Osteocyte (in vitro differentiated cells): ENCODE measurements around the gene SPAG16. TPM values are rescaled to one million over a fixed set of nuclear protein-coding genes. Genes with fewer than 3 reads are reported as not detected.

Experiments
- DNase-seq: peaks from one replicate; pipeline ENCODE4 v3.0.0; 2021; ENCODE audit warnings: mixed read lengths; ENCODE audit not compliant: unreplicated experiment; ENCODE audit errors: extremely low spot score
- H3K27ac Mint-ChIP-seq: one replicate; pipeline ENCODE4 v1.8.0; 2021; ENCODE audit warnings: mild to moderate bottlenecking, mixed read lengths; ENCODE audit not compliant: unreplicated experiment
- H3K27me3 Mint-ChIP-seq: one replicate; pipeline ENCODE4 v1.8.0; 2021; ENCODE audit warnings: mixed read lengths; ENCODE audit not compliant: unreplicated experiment
- H3K36me3 Mint-ChIP-seq: one replicate; pipeline ENCODE4 v1.8.0; 2021; ENCODE audit warnings: mixed read lengths; ENCODE audit not compliant: unreplicated experiment
- H3K4me1 Mint-ChIP-seq: one replicate; pipeline ENCODE4 v1.8.0; 2021; ENCODE audit warnings: mixed read lengths; ENCODE audit not compliant: unreplicated experiment
- H3K4me3 Mint-ChIP-seq: one replicate; pipeline ENCODE4 v1.8.0; 2021; ENCODE audit warnings: mild to moderate bottlenecking, moderate library complexity, mixed read lengths; ENCODE audit not compliant: unreplicated experiment
- H3K9me3 Mint-ChIP-seq: one replicate; pipeline ENCODE4 v1.8.0; 2021; ENCODE audit warnings: mixed read lengths; ENCODE audit not compliant: unreplicated experiment
- CTCF ChIP-seq: fragments of 200-600 bp; sonication (generic); IDR thresholded peaks from 2 replicates; pipeline ENCODE4 v1.5.0; 2021; ENCODE audit warnings: antibody characterized with exemption, mild to moderate bottlenecking, moderate library complexity
- long read RNA-seq: library from polyadenylated mRNA; unstranded; transcript quantifications from one replicate; pipeline ENCODE4 v2.0.0, GENCODE V29; 2021
- total RNA-seq: library from RNA; stranded (reverse); gene quantifications from 2 replicates; pipeline ENCODE4 v1.2.1, GENCODE V29; 2021

Gene SPAG16
- 17.7 and 20.7 TPM in 2 replicates for total RNA-seq
- long read RNA-seq, transcript SPAG16-207 (5 exons, 1,250 nt): major isoform, 59 of 72 reads
- long read RNA-seq, partial matches to known transcripts: 2 of 72 reads
- long read RNA-seq, other reads (novel, unspliced or antisense): 11 of 72 reads

GRCh38 chr2:213284105-213285090, at the start of gene SPAG16:
SPAG16 (plus strand) TSS chr2:213284464.
- Mint-ChIP-seq H3K4me1 (peaks cover 34% of the 10 kb centered on the region), H3K27me3 (peaks cover 3% of the 10 kb centered on the region), H3K9me3 (no peaks in the 10 kb centered on the region), H3K36me3 (no peaks in the 10 kb centered on the region), H3K27ac (peak within 1 kb of the TSS; percentile 90), H3K4me3 (peak within 1 kb of the TSS; percentile 96)
- peak; percentile 99 for DNase-seq
- no peak for TF ChIP-seq CTCF

- no peaks in the 10 kb centered on the region for H3K27me3 Mint-ChIP-seq
Measured at GRCh38 chr2:213234641-213235040, 49.6 kb upstream of the SPAG16 start.

GRCh38 chr2:213235741-213236140, 48.5 kb upstream of the SPAG16 start:
- H3K27me3 Mint-ChIP-seq: no peaks in the 10 kb centered on the region
- peaks cover 56% of the 10 kb centered on the region for H3K4me1 Mint-ChIP-seq

More at GRCh38 chr2:213234641-213235040, 49.6 kb upstream of the SPAG16 start:
- Mint-ChIP-seq H3K4me3 (no peak overlapping the region), H3K36me3 (no peaks in the 10 kb centered on the region), H3K4me1 (peaks cover 66% of the 10 kb centered on the region), H3K9me3 (no peaks in the 10 kb centered on the region), H3K27ac (peak overlapping the region; percentile 25)
- no peak for DNase-seq
- no peak for TF ChIP-seq CTCF

GRCh38 chr2:213237251-213237650, 47.0 kb upstream of the SPAG16 start:
- Mint-ChIP-seq H3K27ac (peak overlapping the region; percentile 96), H3K4me3 (no peak overlapping the region), H3K9me3 (no peaks in the 10 kb centered on the region), H3K4me1 (peaks cover 56% of the 10 kb centered on the region), H3K36me3 (no peaks in the 10 kb centered on the region), H3K27me3 (no peaks in the 10 kb centered on the region)
- DNase-seq: no peak
- TF ChIP-seq CTCF: no peak

More at GRCh38 chr2:213235741-213236140, 48.5 kb upstream of the SPAG16 start:
- H3K36me3 Mint-ChIP-seq: no peaks in the 10 kb centered on the region
- H3K9me3 Mint-ChIP-seq: no peaks in the 10 kb centered on the region
- no peak for TF ChIP-seq CTCF
- no peak overlapping the region for H3K4me3 Mint-ChIP-seq
- H3K27ac Mint-ChIP-seq: no peak overlapping the region
- DNase-seq: no peak

GRCh38 chr2:213237787-213238186, 46.5 kb upstream of the SPAG16 start:
- no peak for TF ChIP-seq CTCF
- Mint-ChIP-seq H3K4me3 (peak overlapping the region; percentile 58), H3K36me3 (no peaks in the 10 kb centered on the region), H3K4me1 (peaks cover 52% of the 10 kb centered on the region), H3K27me3 (no peaks in the 10 kb centered on the region), H3K9me3 (no peaks in the 10 kb centered on the region), H3K27ac (peak overlapping the region; percentile 96)
- no peak for DNase-seq
